SK-N-SH treated with all-trans-retinoic acid at 6 μM for 48 hours (cell line): ENCODE measurements around the gene CA9.

ENCODE experiments used
- ATAC-seq: fragments of 200-7000 bp; cut with Tn5 transposase; 3 replicates; pipeline ENCODE4 v1.9.1; 2020; ENCODE audit warnings: mild to moderate bottlenecking, moderate library complexity
- ARNTL ChIP-seq: fragments of 450-650 bp; formaldehyde crosslinking; IDR thresholded peaks from 2 replicates; pipeline ENCODE4 v1.5.0; 2020; ENCODE audit warnings: low read depth, mild to moderate bottlenecking, moderate library complexity, borderline replicate concordance
- BACH2 ChIP-seq: fragments of 250-450 bp; sonication (Bioruptor Pico); IDR thresholded peaks from 2 replicates; pipeline ENCODE4 v1.9.0; 2021; ENCODE audit warnings: mild to moderate bottlenecking, borderline replicate concordance
- CSDC2 ChIP-seq: fragments of 250-450 bp; sonication (Bioruptor Pico); IDR thresholded peaks from 2 replicates; pipeline ENCODE4 v1.5.0; 2020; ENCODE audit warnings: mild to moderate bottlenecking, moderate library complexity
- ESRRG ChIP-seq: fragments of 250-450 bp; sonication (Bioruptor Pico); IDR thresholded peaks from 2 replicates; pipeline ENCODE4 v1.6.1; 2021; ENCODE audit warnings: mild to moderate bottlenecking
- GLIS3 ChIP-seq: fragments of 250-450 bp; sonication (Bioruptor Pico); IDR thresholded peaks from 2 replicates; pipeline ENCODE4 v1.5.0; 2020; ENCODE audit warnings: mild to moderate bottlenecking, moderate library complexity
- OSR1 ChIP-seq: fragments of 250-450 bp; sonication (Bioruptor Pico); IDR thresholded peaks from 2 replicates; pipeline ENCODE4 v1.8.0; 2022; ENCODE audit warnings: moderate library complexity, mild to moderate bottlenecking, inconsistent platforms
- RARB ChIP-seq: fragments of 250-450 bp; sonication (Bioruptor Pico); IDR thresholded peaks from 2 replicates; pipeline ENCODE4 v1.8.0; 2021; ENCODE audit warnings: mild to moderate bottlenecking, moderate library complexity
- SNAI2 ChIP-seq: fragments of 250-450 bp; sonication (Bioruptor Pico); IDR thresholded peaks from 2 replicates; pipeline ENCODE4 v1.5.0; 2020; ENCODE audit warnings: mild to moderate bottlenecking, moderate library complexity
- ZFP3 ChIP-seq: fragments of 250-450 bp; sonication (Bioruptor Pico); IDR thresholded peaks from 2 replicates; pipeline ENCODE4 v1.5.0; 2020; ENCODE audit warnings: mild to moderate bottlenecking, moderate library complexity
- ZFP30 ChIP-seq: fragments of 450-650 bp; formaldehyde crosslinking; IDR thresholded peaks from 2 replicates; pipeline ENCODE4 v1.5.0; 2022; ENCODE audit warnings: mild to moderate bottlenecking, moderate library complexity
- ZNF565 ChIP-seq: fragments of 450-650 bp; formaldehyde crosslinking; conservative IDR thresholded peaks from 2 replicates; pipeline ENCODE4 v1.5.0; 2020; ENCODE audit warnings: low read depth, mild to moderate bottlenecking, moderate library complexity
- ZNF70 ChIP-seq: fragments of 450-650 bp; formaldehyde crosslinking; IDR thresholded peaks from 2 replicates; pipeline ENCODE4 v1.5.0; 2020; ENCODE audit warnings: mild to moderate bottlenecking, moderate library complexity
- ZNF8 ChIP-seq: fragments of 450-650 bp; formaldehyde crosslinking; IDR thresholded peaks from 2 replicates; pipeline ENCODE4 v1.5.0; 2020; ENCODE audit warnings: mild to moderate bottlenecking, moderate library complexity
- TF ChIP-seq, protein P1 (sequence below): fragments of 250-450 bp; sonication (Bioruptor Pico); IDR thresholded peaks from 2 replicates; pipeline ENCODE4 v1.8.0; 2020; ENCODE audit warnings: mild to moderate bottlenecking, moderate library complexity, borderline replicate concordance
- TF ChIP-seq, protein P2 (sequence below): fragments of 250-450 bp; sonication (Bioruptor Pico); IDR thresholded peaks from 2 replicates; pipeline ENCODE4 v1.5.0; 2020; ENCODE audit warnings: mild to moderate bottlenecking, moderate library complexity
- TF ChIP-seq, protein P3 (sequence below): fragments of 250-450 bp; sonication (Bioruptor Pico); IDR thresholded peaks from 2 replicates; pipeline ENCODE4 v1.8.0; 2021; ENCODE audit warnings: low read depth, mild to moderate bottlenecking, moderate library complexity, borderline replicate concordance
- TF ChIP-seq, protein P4 (sequence below): fragments of 250-450 bp; sonication (Bioruptor Pico); IDR thresholded peaks from 2 replicates; pipeline ENCODE4 v1.5.1; 2020; ENCODE audit warnings: low read depth, mild to moderate bottlenecking, moderate library complexity

Gene CA9

DNA sequence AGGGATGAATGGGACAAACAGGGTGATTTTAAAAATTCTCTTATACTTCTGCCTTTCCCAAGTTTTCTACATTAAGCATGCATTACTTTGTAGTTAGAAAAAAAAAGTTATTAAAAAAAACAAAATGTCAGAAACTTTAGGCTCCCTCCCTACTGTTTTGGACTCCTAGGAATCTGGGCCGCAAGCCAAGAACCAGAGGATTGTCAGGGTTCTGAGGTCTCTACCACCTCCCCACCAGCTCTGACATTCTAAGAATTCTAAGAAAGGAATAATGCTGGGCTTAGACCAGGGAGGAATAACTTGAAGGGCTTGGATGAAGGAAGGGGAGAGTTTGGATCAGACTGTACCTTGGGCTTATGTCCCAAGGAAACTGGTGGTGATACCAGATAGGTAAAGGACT is 7.7 kb upstream of the CA9 start (continued):
- TF ChIP-seq, protein P1, sequence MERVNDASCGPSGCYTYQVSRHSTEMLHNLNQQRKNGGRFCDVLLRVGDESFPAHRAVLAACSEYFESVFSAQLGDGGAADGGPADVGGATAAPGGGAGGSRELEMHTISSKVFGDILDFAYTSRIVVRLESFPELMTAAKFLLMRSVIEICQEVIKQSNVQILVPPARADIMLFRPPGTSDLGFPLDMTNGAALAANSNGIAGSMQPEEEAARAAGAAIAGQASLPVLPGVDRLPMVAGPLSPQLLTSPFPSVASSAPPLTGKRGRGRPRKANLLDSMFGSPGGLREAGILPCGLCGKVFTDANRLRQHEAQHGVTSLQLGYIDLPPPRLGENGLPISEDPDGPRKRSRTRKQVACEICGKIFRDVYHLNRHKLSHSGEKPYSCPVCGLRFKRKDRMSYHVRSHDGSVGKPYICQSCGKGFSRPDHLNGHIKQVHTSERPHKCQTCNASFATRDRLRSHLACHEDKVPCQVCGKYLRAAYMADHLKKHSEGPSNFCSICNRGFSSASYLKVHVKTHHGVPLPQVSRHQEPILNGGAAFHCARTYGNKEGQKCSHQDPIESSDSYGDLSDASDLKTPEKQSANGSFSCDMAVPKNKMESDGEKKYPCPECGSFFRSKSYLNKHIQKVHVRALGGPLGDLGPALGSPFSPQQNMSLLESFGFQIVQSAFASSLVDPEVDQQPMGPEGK, result no peak
- no peak for TF ChIP-seq ZFP3 (CRISPR knock-in tag)
- TF ChIP-seq OSR1, result no peak

DNA sequence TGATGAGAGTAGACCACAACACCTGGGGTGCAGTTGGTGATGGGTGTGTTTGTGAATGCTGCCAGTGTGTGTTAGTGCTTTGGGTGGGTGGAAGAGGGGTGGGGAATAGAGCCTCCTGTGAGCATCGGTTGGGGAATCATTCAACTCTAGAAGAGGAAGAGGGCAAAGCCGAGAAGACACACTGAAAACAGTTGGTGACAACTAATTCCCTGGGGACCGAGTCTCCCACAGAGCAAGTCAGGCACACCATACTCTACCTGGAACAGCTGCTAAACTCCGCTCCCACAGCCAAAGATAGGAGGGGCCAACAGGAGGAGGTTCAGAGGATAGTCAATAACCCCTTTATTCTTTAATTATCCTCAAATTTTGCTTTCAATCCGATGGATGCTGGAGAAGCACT is 7.2 kb upstream of the CA9 start:
- TF ChIP-seq ZFP30 (CRISPR knock-in tag) (no peak), OSR1 (no peak), ZNF70 (CRISPR knock-in tag) (no peak), ZNF565 (CRISPR knock-in tag) (no peak), ESRRG (CRISPR knock-in tag) (no peak), ARNTL (CRISPR knock-in tag) (no peak), ZNF8 (no peak), RARB (CRISPR knock-in tag) (no peak)
- ATAC-seq, result no peak

DNA sequence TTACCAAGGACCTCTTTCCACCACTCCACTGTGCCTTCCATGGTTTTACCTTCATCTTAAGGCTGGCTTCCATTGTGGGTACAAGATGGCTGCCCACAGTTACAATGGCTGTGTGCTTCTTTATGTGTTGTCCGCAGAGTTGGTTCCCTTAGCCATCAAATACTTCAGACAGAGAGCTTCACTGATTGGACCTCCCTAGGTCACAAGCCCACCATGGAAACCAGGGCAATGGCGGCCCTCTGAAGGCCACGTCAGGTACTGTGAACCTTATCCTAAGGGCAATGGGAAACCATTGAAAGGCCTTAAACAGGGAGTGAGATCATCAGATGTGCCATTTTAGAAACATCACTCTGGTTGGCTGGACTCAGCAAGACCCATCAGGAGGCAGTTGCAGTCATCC is 5.8 kb upstream of the CA9 start:
- TF ChIP-seq BACH2 (CRISPR knock-in tag) (no peak), CSDC2 (CRISPR knock-in tag) (no peak), ZFP3 (CRISPR knock-in tag) (no peak), RARB (CRISPR knock-in tag) (no peak), GLIS3 (CRISPR knock-in tag) (no peak), ZNF70 (CRISPR knock-in tag) (no peak), SNAI2 (no peak)
- TF ChIP-seq, protein P2, sequence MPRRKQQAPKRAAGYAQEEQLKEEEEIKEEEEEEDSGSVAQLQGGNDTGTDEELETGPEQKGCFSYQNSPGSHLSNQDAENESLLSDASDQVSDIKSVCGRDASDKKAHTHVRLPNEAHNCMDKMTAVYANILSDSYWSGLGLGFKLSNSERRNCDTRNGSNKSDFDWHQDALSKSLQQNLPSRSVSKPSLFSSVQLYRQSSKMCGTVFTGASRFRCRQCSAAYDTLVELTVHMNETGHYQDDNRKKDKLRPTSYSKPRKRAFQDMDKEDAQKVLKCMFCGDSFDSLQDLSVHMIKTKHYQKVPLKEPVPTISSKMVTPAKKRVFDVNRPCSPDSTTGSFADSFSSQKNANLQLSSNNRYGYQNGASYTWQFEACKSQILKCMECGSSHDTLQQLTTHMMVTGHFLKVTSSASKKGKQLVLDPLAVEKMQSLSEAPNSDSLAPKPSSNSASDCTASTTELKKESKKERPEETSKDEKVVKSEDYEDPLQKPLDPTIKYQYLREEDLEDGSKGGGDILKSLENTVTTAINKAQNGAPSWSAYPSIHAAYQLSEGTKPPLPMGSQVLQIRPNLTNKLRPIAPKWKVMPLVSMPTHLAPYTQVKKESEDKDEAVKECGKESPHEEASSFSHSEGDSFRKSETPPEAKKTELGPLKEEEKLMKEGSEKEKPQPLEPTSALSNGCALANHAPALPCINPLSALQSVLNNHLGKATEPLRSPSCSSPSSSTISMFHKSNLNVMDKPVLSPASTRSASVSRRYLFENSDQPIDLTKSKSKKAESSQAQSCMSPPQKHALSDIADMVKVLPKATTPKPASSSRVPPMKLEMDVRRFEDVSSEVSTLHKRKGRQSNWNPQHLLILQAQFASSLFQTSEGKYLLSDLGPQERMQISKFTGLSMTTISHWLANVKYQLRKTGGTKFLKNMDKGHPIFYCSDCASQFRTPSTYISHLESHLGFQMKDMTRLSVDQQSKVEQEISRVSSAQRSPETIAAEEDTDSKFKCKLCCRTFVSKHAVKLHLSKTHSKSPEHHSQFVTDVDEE (CRISPR knock-in tag), result no peak
- TF ChIP-seq, protein P3, sequence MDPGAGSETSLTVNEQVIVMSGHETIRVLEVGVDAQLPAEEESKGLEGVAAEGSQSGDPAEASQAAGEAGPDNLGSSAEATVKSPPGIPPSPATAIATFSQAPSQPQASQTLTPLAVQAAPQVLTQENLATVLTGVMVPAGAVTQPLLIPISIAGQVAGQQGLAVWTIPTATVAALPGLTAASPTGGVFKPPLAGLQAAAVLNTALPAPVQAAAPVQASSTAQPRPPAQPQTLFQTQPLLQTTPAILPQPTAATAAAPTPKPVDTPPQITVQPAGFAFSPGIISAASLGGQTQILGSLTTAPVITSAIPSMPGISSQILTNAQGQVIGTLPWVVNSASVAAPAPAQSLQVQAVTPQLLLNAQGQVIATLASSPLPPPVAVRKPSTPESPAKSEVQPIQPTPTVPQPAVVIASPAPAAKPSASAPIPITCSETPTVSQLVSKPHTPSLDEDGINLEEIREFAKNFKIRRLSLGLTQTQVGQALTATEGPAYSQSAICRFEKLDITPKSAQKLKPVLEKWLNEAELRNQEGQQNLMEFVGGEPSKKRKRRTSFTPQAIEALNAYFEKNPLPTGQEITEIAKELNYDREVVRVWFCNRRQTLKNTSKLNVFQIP (CRISPR knock-in tag), result no peak
- ATAC-seq, result no peak

DNA sequence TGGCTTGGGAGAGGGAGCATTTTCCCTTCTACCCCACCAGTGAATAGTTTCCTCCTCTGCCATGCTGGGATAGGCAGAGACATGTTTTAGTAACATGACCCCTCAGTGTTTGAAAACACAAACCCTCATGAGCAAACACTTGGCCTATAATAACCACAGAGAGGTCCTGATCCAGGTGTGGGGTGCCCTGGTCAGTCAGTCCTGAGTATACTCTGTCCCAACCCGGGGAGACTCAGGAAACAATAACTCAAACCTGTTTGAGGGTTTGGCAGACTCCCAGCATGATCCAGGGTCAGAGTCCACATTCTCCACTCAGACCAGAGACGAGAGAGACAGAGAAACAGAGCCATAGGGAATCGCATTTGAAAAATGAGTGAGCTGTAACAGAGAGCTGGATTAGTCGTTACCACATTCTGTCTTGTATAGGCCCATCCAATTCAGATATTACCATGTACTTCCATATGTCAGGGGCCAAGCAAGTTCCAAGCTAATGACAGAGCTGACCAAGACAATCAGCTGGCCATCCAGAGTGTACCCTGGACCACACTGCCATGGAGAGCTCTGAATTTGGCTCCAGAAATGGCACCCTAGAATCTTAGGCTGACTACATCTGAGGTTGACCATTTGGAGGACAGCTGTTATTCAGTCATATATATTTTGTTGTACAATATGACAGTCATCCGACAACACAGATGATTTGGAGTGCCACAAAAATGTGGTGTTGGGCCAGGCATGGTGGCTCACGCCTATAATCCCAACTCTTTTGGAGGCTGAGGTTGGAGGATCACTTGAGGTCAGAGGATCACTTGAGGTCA is 4.2 kb upstream of the CA9 start:
- ATAC-seq, result peak; percentile 41
- TF ChIP-seq GLIS3 (CRISPR knock-in tag), result no peak
- TF ChIP-seq, protein P4, sequence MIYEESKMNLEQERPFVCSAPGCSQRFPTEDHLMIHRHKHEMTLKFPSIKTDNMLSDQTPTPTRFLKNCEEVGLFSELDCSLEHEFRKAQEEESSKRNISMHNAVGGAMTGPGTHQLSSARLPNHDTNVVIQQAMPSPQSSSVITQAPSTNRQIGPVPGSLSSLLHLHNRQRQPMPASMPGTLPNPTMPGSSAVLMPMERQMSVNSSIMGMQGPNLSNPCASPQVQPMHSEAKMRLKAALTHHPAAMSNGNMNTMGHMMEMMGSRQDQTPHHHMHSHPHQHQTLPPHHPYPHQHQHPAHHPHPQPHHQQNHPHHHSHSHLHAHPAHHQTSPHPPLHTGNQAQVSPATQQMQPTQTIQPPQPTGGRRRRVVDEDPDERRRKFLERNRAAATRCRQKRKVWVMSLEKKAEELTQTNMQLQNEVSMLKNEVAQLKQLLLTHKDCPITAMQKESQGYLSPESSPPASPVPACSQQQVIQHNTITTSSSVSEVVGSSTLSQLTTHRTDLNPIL (CRISPR knock-in tag), result no peak
- TF ChIP-seq, protein P2 (CRISPR knock-in tag), result no peak
